SJCRH30 (cell line): ENCODE results near the gene NHERF2. TPM values are rescaled to one million over a fixed set of nuclear protein-coding genes. Genes with fewer than 3 reads are reported as not detected.

Experiments used
- DNase-seq, 2 experiments: peaks; one replicate each; pipeline ENCODE4 v3.0.0-alpha.2; 2015 to 2020
- H3K27ac ChIP-seq: fragments of 250-450 bp; sonication (Bioruptor Pico); 2 replicates; pipeline ENCODE4 v1.5.1; 2020; ENCODE audit warnings: mild to moderate bottlenecking, moderate library complexity
- H3K27me3 ChIP-seq: fragments of 250-450 bp; sonication (Bioruptor Pico); 2 replicates; pipeline ENCODE4 v1.5.1; 2020; ENCODE audit warnings: mild to moderate bottlenecking, moderate library complexity
- H3K36me3 ChIP-seq: fragments of 250-450 bp; sonication (Bioruptor Pico); 2 replicates; pipeline ENCODE4 v1.5.1; 2020; ENCODE audit warnings: mild to moderate bottlenecking, moderate library complexity
- H3K4me1 ChIP-seq: fragments of 250-450 bp; sonication (Bioruptor Pico); 2 replicates; pipeline ENCODE4 v1.5.1; 2020; ENCODE audit warnings: mild to moderate bottlenecking, moderate library complexity
- H3K4me3 ChIP-seq: fragments of 250-450 bp; sonication (Bioruptor Pico); 2 replicates; pipeline ENCODE4 v1.5.1; 2020; ENCODE audit warnings: mild to moderate bottlenecking, moderate library complexity
- H3K9me3 ChIP-seq: fragments of 250-450 bp; sonication (Bioruptor Pico); replicated peaks from 2 replicates; pipeline ENCODE4 v1.5.1; 2020; ENCODE audit warnings: mild to moderate bottlenecking, moderate library complexity
- total RNA-seq: library from RNA; depleted of rRNA; stranded (reverse); fragments of >200 nt; shearing (Covaris generic); gene quantifications from 2 replicates; pipeline ENCODE4 v1.2.3, GENCODE V29; 2014; rRNA removed

The NHERF2 gene
- total RNA-seq, 1 experiment from 2014 or later = 8.0 TPM

- Histone ChIP-seq H3K27ac (no peak overlapping the region), H3K4me1 (no peaks in the 10 kb centered on the region), H3K27me3 (no peaks in the 10 kb centered on the region), H3K4me3 (no peak overlapping the region), H3K9me3 (no peaks in the 10 kb centered on the region), H3K36me3 (peaks cover 24% of the 10 kb centered on the region)
- no peak for DNase-seq
These were observed 59.0 kb downstream of the NHERF2 start for GRCh38 chr16:2085669-2086068.

- Histone ChIP-seq H3K36me3 (peaks cover 24% of the 10 kb centered on the region), H3K27me3 (no peaks in the 10 kb centered on the region), H3K4me1 (no peaks in the 10 kb centered on the region), H3K4me3 (no peak overlapping the region), H3K9me3 (no peaks in the 10 kb centered on the region), H3K27ac (no peak overlapping the region)
- no peak for DNase-seq
These were observed 59.5 kb downstream of the NHERF2 start for GRCh38 chr16:2086106-2086742.

- DNase-seq = no peak
- Histone ChIP-seq H3K4me3 (no peak overlapping the region), H3K9me3 (no peaks in the 10 kb centered on the region), H3K27me3 (no peaks in the 10 kb centered on the region), H3K36me3 (peaks cover 28% of the 10 kb centered on the region), H3K4me1 (no peaks in the 10 kb centered on the region), H3K27ac (no peak overlapping the region)
These were observed 60.4 kb downstream of the NHERF2 start for GRCh38 chr16:2086812-2087747.

- Histone ChIP-seq H3K27me3 (no peaks in the 10 kb centered on the region), H3K4me1 (no peaks in the 10 kb centered on the region), H3K9me3 (no peaks in the 10 kb centered on the region), H3K36me3 (peaks cover 34% of the 10 kb centered on the region), H3K27ac (no peak overlapping the region), H3K4me3 (no peak overlapping the region)
- DNase-seq = no peak
These were observed 61.3 kb downstream of the NHERF2 start for GRCh38 chr16:2087748-2088631.

Other genes with a start within 250 kb of the NHERF2 start
- 9.6 and 12.4 TPM in 2 replicates for gene SPSB3, start 244.3 kb upstream of the NHERF2 start, total RNA-seq
- gene NUBP2, start 243.9 kb upstream of the NHERF2 start, total RNA-seq = 45.0 and 55.3 TPM in 2 replicates
- gene IGFALS, start 233.2 kb upstream of the NHERF2 start, total RNA-seq = not detected in 2 replicates
- 14.6 and 15.0 TPM in 2 replicates for gene HAGH, start 200.1 kb upstream of the NHERF2 start, total RNA-seq
- gene FAHD1, start 199.7 kb upstream of the NHERF2 start, total RNA-seq = 16.2 and 19.5 TPM in 2 replicates
- gene MEIOB, start 154.7 kb upstream of the NHERF2 start, total RNA-seq = not detected in 2 replicates
- not detected in 2 replicates for gene HS3ST6, start 108.5 kb upstream of the NHERF2 start, total RNA-seq
- 16.0 and 18.7 TPM in 2 replicates for gene MSRB1, start 83.7 kb upstream of the NHERF2 start, total RNA-seq
- gene RPL3L, start 72.2 kb upstream of the NHERF2 start, total RNA-seq = 0.32 and 0.56 TPM in 2 replicates
- 157 and 169 TPM in 2 replicates for gene NDUFB10, start 67.4 kb upstream of the NHERF2 start, total RNA-seq
- gene RPS2, start 62.1 kb upstream of the NHERF2 start, total RNA-seq = 4,297 and 4,417 TPM in 2 replicates
- not detected in 2 replicates for gene RNF151, start 60.0 kb upstream of the NHERF2 start, total RNA-seq
- gene TBL3, start 54.8 kb upstream of the NHERF2 start, total RNA-seq = 30.6 and 31.8 TPM in 2 replicates
- 0.43 TPM in 1 of 2 replicates, not detected in the other for gene NOXO1, start 45.4 kb upstream of the NHERF2 start, total RNA-seq
- 20.6 and 32.2 TPM in 2 replicates for gene GFER, start 42.7 kb upstream of the NHERF2 start, total RNA-seq
- 0.73 and 0.81 TPM in 2 replicates for gene SYNGR3, start 36.9 kb upstream of the NHERF2 start, total RNA-seq
- 22.9 and 25.6 TPM in 2 replicates for gene ZNF598, start 17.1 kb upstream of the NHERF2 start, total RNA-seq
- 1.6 TPM in 2 replicates for gene NPW, start 7.1 kb upstream of the NHERF2 start, total RNA-seq
- gene NTHL1, start 20.9 kb downstream of the NHERF2 start, total RNA-seq = 16.6 and 17.5 TPM in 2 replicates
- 32.0 and 37.1 TPM in 2 replicates for gene TSC2, start 21.1 kb downstream of the NHERF2 start, total RNA-seq
- gene PKD1, start 109.0 kb downstream of the NHERF2 start, total RNA-seq = 47.1 and 51.9 TPM in 2 replicates
- 1.0 and 1.4 TPM in 2 replicates for gene RAB26, start 121.7 kb downstream of the NHERF2 start, total RNA-seq
- 34.5 and 35.9 TPM in 2 replicates for gene TRAF7, start 128.9 kb downstream of the NHERF2 start, total RNA-seq
- gene CASKIN1, start 169.7 kb downstream of the NHERF2 start, total RNA-seq = 0.13 and 0.24 TPM in 2 replicates
- 28.8 and 32.8 TPM in 2 replicates for gene MLST8, start 178.6 kb downstream of the NHERF2 start, total RNA-seq
- 3.6 and 4.1 TPM in 2 replicates for gene BRICD5, start 184.0 kb downstream of the NHERF2 start, total RNA-seq
- 13.1 and 14.2 TPM in 2 replicates for gene PGP, start 187.9 kb downstream of the NHERF2 start, total RNA-seq
- gene E4F1, start 196.7 kb downstream of the NHERF2 start, total RNA-seq = 18.6 and 19.6 TPM in 2 replicates
- gene DNASE1L2, start 209.5 kb downstream of the NHERF2 start, total RNA-seq = 0.96 and 1.7 TPM in 2 replicates
- 25.0 and 27.0 TPM in 2 replicates for gene ECI1, start 224.7 kb downstream of the NHERF2 start, total RNA-seq
- gene RNPS1, start 241.2 kb downstream of the NHERF2 start, total RNA-seq = 308 and 310 TPM in 2 replicates